SU-DHL-6 (cell line): ENCODE measurements around the gene ZNF775.

Source experiments
- EZH2phosphoT487 ChIP-seq: fragments of 200-600 bp; sonication (generic), shearing (Covaris generic); conservative IDR thresholded peaks from 2 replicates; pipeline ENCODE4 v1.6.1; 2018; ENCODE audit warnings: mild to moderate bottlenecking, antibody characterized with exemption, low read length, moderate library complexity, mixed read lengths
- TF ChIP-seq, protein P1 (sequence below): fragments of 200-600 bp; sonication (generic); IDR thresholded peaks from one replicate; pipeline ENCODE4 v1.5.1; 2017; ENCODE audit warnings: antibody characterized with exemption, mild to moderate bottlenecking, low read length, moderate library complexity; ENCODE audit not compliant: insufficient read depth, poor library complexity, severe bottlenecking

DNA sequence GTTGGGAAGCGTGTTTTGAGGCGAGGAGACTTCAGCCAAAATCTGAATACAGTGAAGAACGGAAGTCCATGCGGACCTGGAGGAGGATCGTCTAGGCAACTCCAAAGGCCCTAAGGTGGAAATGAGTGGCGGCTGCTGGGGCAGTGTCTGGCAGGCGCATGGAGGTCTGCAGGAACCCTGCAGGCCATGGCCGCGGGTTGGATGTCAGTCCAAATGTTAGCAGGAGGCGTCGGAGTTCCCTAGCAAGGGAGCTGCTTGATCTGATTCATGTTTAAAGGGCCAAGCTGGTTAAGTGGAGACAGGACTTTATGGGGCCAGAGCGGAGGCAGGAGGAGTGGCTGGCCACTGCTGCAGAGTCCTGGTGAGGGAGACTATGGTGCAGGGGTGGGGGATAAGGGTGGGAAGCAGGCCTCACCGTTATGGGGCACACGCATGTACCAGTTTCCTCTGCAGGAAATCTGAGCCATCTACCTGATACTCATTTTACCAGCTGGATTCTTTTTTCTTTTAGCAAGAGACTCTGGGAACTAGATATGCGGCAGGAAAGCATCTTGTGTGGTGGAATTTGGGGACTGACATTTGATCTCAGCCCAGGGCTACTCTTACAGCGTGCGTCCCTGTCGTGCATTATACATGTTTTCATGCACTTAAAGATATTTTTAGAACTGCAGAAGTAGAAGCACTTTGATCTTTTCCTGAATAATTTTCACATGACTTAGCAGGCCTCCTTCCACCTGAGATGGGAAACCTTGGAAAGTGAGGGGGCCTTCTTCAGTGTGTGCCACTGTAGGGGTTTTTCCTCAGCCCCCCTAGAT, 17.1 kb upstream of the ZNF775 start:
- TF ChIP-seq, protein P1, sequence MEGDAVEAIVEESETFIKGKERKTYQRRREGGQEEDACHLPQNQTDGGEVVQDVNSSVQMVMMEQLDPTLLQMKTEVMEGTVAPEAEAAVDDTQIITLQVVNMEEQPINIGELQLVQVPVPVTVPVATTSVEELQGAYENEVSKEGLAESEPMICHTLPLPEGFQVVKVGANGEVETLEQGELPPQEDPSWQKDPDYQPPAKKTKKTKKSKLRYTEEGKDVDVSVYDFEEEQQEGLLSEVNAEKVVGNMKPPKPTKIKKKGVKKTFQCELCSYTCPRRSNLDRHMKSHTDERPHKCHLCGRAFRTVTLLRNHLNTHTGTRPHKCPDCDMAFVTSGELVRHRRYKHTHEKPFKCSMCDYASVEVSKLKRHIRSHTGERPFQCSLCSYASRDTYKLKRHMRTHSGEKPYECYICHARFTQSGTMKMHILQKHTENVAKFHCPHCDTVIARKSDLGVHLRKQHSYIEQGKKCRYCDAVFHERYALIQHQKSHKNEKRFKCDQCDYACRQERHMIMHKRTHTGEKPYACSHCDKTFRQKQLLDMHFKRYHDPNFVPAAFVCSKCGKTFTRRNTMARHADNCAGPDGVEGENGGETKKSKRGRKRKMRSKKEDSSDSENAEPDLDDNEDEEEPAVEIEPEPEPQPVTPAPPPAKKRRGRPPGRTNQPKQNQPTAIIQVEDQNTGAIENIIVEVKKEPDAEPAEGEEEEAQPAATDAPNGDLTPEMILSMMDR: no peak
- TF ChIP-seq EZH2phosphoT487: no peak
